DOHH2 (cell line): ENCODE measurements around the gene ZBTB7C.

Source experiments
- EZH2phosphoT487 ChIP-seq: fragments of 200-600 bp; sonication (generic); IDR thresholded peaks from 2 replicates; pipeline ENCODE4 v1.6.1; 2017; ENCODE audit warnings: borderline replicate concordance, mild to moderate bottlenecking, antibody characterized with exemption, low read length, moderate library complexity, mixed read lengths
- TF ChIP-seq, protein P1 (sequence below): fragments of 200-600 bp; sonication (generic); IDR thresholded peaks from one replicate; pipeline ENCODE4 v1.5.1; 2014; ENCODE audit warnings: antibody characterized with exemption, mild to moderate bottlenecking, low read depth, low read length; ENCODE audit not compliant: poor library complexity, severe bottlenecking

DNA sequence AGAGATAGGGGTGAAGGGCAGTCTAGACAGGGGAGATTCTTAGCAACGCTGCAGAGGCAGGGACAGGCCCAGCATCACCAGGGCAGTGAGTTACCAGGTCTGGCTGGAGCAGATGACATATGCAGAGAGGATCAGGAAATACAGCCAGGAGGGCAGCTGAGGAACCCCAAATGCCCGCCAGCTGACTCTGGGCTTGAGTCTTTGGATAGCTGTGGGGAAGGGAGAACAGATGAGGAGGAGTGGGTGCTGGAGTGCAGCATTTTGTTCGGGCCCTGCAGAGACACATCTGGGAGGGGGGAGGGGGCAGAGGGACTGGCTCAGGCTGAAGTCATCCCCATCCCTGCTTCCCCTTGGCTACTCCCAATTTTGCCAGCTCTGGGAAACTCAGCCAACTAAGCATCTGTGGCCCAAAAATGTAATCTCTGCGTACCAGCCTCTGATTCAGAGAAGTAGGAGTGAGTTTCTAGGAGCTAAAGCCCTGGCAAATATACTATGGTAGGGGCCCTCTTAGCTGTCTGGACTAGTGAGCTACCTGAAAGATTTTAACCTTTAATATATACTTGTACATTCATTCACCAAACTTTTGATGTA, 214.5 kb downstream of the ZBTB7C start:
- TF ChIP-seq, protein P1, sequence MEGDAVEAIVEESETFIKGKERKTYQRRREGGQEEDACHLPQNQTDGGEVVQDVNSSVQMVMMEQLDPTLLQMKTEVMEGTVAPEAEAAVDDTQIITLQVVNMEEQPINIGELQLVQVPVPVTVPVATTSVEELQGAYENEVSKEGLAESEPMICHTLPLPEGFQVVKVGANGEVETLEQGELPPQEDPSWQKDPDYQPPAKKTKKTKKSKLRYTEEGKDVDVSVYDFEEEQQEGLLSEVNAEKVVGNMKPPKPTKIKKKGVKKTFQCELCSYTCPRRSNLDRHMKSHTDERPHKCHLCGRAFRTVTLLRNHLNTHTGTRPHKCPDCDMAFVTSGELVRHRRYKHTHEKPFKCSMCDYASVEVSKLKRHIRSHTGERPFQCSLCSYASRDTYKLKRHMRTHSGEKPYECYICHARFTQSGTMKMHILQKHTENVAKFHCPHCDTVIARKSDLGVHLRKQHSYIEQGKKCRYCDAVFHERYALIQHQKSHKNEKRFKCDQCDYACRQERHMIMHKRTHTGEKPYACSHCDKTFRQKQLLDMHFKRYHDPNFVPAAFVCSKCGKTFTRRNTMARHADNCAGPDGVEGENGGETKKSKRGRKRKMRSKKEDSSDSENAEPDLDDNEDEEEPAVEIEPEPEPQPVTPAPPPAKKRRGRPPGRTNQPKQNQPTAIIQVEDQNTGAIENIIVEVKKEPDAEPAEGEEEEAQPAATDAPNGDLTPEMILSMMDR: no peak
- no peak for TF ChIP-seq EZH2phosphoT487
